GM23338 (cell line): ENCODE measurements around the gene TUBA1B. TPM values are rescaled to one million over a fixed set of nuclear protein-coding genes. Genes with fewer than 3 reads are reported as not detected.
"Not testable (repeated sequence)": the region's sequence is repeated elsewhere in the genome, so short reads cannot be mapped to it uniquely, and the experiment has no call there.

Experiments used
- ATAC-seq: fragments of 200-7000 bp; cut with Tn5 transposase; 3 replicates; pipeline ENCODE4 v1.9.1; 2020
- DNase-seq: peaks from one replicate; pipeline ENCODE4 v3.0.0-alpha.2; 2015; ENCODE audit warnings: low spot score
- H2AFZ ChIP-seq: fragments of 200-600 bp; sonication (generic); 2 replicates; pipeline ENCODE4 v1.8.0; 2016; ENCODE audit warnings: antibody characterized with exemption, mild to moderate bottlenecking, moderate library complexity
- H3F3A ChIP-seq: fragments of 200-600 bp; sonication (generic); replicated peaks from 2 replicates; pipeline ENCODE4 v1.8.0; 2017; ENCODE audit warnings: antibody characterized with exemption, mixed run types, low read depth
- H3K27ac ChIP-seq: fragments of 200-600 bp; sonication (generic); 2 replicates; pipeline ENCODE4 v1.6.1; 2016; ENCODE audit warnings: low read depth
- H3K27me3 ChIP-seq: fragments of 200-600 bp; sonication (generic); 2 replicates; pipeline ENCODE4 v1.8.0; 2016; ENCODE audit warnings: mild to moderate bottlenecking, mixed run types, moderate library complexity; ENCODE audit not compliant: insufficient read depth
- H3K36me3 ChIP-seq: fragments of 200-600 bp; sonication (generic); 2 replicates; pipeline ENCODE4 v1.8.0; 2016; ENCODE audit warnings: mild to moderate bottlenecking; ENCODE audit not compliant: insufficient read depth
- H3K4me1 ChIP-seq: fragments of 200-600 bp; sonication (generic); 2 replicates; pipeline ENCODE4 v1.8.0; 2016; ENCODE audit warnings: mild to moderate bottlenecking, moderate library complexity; ENCODE audit not compliant: insufficient read depth
- H3K4me2 ChIP-seq: fragments of 200-600 bp; sonication (generic); 2 replicates; pipeline ENCODE4 v1.7.1; 2017; ENCODE audit warnings: mixed run types
- H3K4me3 ChIP-seq: fragments of 200-600 bp; sonication (generic); 2 replicates; pipeline ENCODE4 v1.6.1; 2016; ENCODE audit warnings: mixed run types
- H3K79me2 ChIP-seq: fragments of 200-600 bp; sonication (generic); replicated peaks from 2 replicates; pipeline ENCODE4 v1.8.0; 2017; ENCODE audit warnings: mild to moderate bottlenecking; ENCODE audit not compliant: insufficient read depth
- H3K9me2 ChIP-seq: fragments of 200-600 bp; sonication (generic); 2 replicates; pipeline ENCODE4 v1.8.0; 2017; ENCODE audit not compliant: insufficient read depth
- H4K20me1 ChIP-seq: fragments of 200-600 bp; sonication (generic); replicated peaks from 2 replicates; pipeline ENCODE4 v1.8.0; 2017; ENCODE audit warnings: mild to moderate bottlenecking; ENCODE audit not compliant: insufficient read depth
- H3K27ac Mint-ChIP-seq: 2 replicates; pipeline ENCODE4 v1.8.0; 2020; ENCODE audit warnings: inconsistent platforms, mild to moderate bottlenecking, moderate library complexity, mixed read lengths
- H3K27me3 Mint-ChIP-seq: 3 replicates; pipeline ENCODE4 v1.8.0; 2022; ENCODE audit warnings: low read depth, mild to moderate bottlenecking, moderate library complexity, mixed read lengths, inconsistent platforms; ENCODE audit not compliant: insufficient read depth, poor library complexity
- H3K36me3 Mint-ChIP-seq: 3 replicates; pipeline ENCODE4 v1.8.0; 2021; ENCODE audit warnings: low read depth, mild to moderate bottlenecking, inconsistent platforms, moderate library complexity, mixed read lengths
- H3K4me1 Mint-ChIP-seq: 3 replicates; pipeline ENCODE4 v1.8.0; 2020; ENCODE audit warnings: mild to moderate bottlenecking, inconsistent platforms, mixed read lengths
- H3K4me3 Mint-ChIP-seq: 3 replicates; pipeline ENCODE4 v1.8.0; 2021; ENCODE audit warnings: moderate library complexity, mild to moderate bottlenecking, inconsistent platforms, mixed read lengths
- H3K9me3 Mint-ChIP-seq: 3 replicates; pipeline ENCODE4 v1.8.0; 2020; ENCODE audit warnings: moderate library complexity, mild to moderate bottlenecking, inconsistent platforms, mixed read lengths
- CTCF ChIP-seq, 2 experiments: fragments of 200-600 bp in 1 of 2; sonication (generic) in 1 of 2; conservative IDR thresholded peaks; 2 replicates each; pipeline versions ENCODE4 v1.5.1 to v1.6.1; 2016 to 2017; ENCODE audit warnings: antibody characterized with exemption in 2 of 2, low read depth in 2 of 2, mild to moderate bottlenecking in 2 of 2, moderate library complexity in 1 of 2
- JUNB ChIP-seq: IDR thresholded peaks from one replicate; pipeline ENCODE4 v1.6.1; 2016; ENCODE audit warnings: antibody characterized with exemption; ENCODE audit not compliant: unreplicated experiment
- POLR2AphosphoS5 ChIP-seq: IDR thresholded peaks from 2 replicates; pipeline ENCODE4 v1.6.1; 2016; ENCODE audit warnings: antibody characterized with exemption, low read depth
- ZNF462 ChIP-seq: fragments of 250-450 bp; sonication (Bioruptor Pico); IDR thresholded peaks from 2 replicates; pipeline ENCODE4 v1.5.0; 2020; ENCODE audit warnings: mild to moderate bottlenecking, moderate library complexity
- polyA plus RNA-seq: library from polyadenylated mRNA; unstranded; fragments of >200 nt; fragmentation: Nextera tagmentation; extraction: Ambion mirVana; gene quantifications from 2 replicates; pipeline ENCODE4 v1.2.1, GENCODE V29; 2016
- total RNA-seq: library from RNA; depleted of rRNA; stranded (reverse); fragments of >200 nt; shearing (Covaris generic); gene quantifications from 2 replicates; pipeline ENCODE4 v1.2.3, GENCODE V29; 2014

TUBA1B gene
- total and polyA plus RNA-seq, 2 experiments from 2014 or later, result 1,116 to 2,718 TPM

- no peaks in the 10 kb centered on the region for H3K36me3 Mint-ChIP-seq
- H3K36me3 ChIP-seq, result no peaks in the 10 kb centered on the region
- H3K9me3 Mint-ChIP-seq, result no peaks in the 10 kb centered on the region
- no peak overlapping the region for H3K4me3 Mint-ChIP-seq
- TF ChIP-seq JUNB, result no peak
- no peak for TF ChIP-seq POLR2AphosphoS5
- TF ChIP-seq ZNF462 (CRISPR knock-in tag), result no peak
- no peak for TF ChIP-seq CTCF (conservative IDR thresholded peaks at IDR 0.05; ENCODE audit: low read depth in 2 of 2)
- no peak overlapping the region for H2AFZ ChIP-seq
- H3K27ac ChIP-seq, result no peak overlapping the region
- H3K4me1 Mint-ChIP-seq, result peaks cover 6% of the 10 kb centered on the region; the same call in 1 of the 3 replicates
- peaks cover 4% of the 10 kb centered on the region for H3K27me3 Mint-ChIP-seq
- no peak overlapping the region for H3K4me3 ChIP-seq
- H3K79me2 ChIP-seq, result no peaks in the 10 kb centered on the region
- no peak overlapping the region for H3K4me2 ChIP-seq
- no peak for DNase-seq
- no peaks in the 10 kb centered on the region for H3K27me3 ChIP-seq
- no peaks in the 10 kb centered on the region for H3F3A ChIP-seq
- H4K20me1 ChIP-seq, result no peaks in the 10 kb centered on the region
- H3K27ac Mint-ChIP-seq, result no peak overlapping the region
- H3K9me2 ChIP-seq, result no peaks in the 10 kb centered on the region
- no peak for ATAC-seq
- no peaks in the 10 kb centered on the region for H3K4me1 ChIP-seq
These were observed 33.9 kb upstream of the TUBA1B start for GRCh38 chr12:49165114-49165513.

- not testable (repeated sequence) for H3K4me2 ChIP-seq, H2AFZ ChIP-seq, H3K4me1 Mint-ChIP-seq, H4K20me1 ChIP-seq, H3K4me3 Mint-ChIP-seq, H3K4me1 ChIP-seq, H3K27ac ChIP-seq, H3K27me3 Mint-ChIP-seq, DNase-seq, H3K4me3 ChIP-seq, ATAC-seq, H3F3A ChIP-seq, H3K27ac Mint-ChIP-seq, H3K36me3 Mint-ChIP-seq, H3K9me2 ChIP-seq, H3K27me3 ChIP-seq, H3K79me2 ChIP-seq, H3K36me3 ChIP-seq, H3K9me3 Mint-ChIP-seq
These were observed 30.7 kb upstream of the TUBA1B start for GRCh38 chr12:49161901-49162300.
